Measurements from ENCODE around the gene CGB1.
"Not testable (repeated sequence)": the region's sequence is repeated elsewhere in the genome, so short reads cannot be mapped to it uniquely, and the experiment has no call there.

CGB1 gene

GRCh38 chr19:49036815-49037214 is at the start of gene CGB1:
CGB1 (minus strand) TSS chr19:49036895; CDS start chr19:49036711, 184 bp downstream.
- not testable (repeated sequence) for DNase-seq (ENCODE audit: low read depth)

- DNase-seq (ENCODE audit: low read depth) = no peak
Measured at GRCh38 chr19:49086296-49086695, 49.6 kb upstream of the CGB1 start.

- no peak for DNase-seq (ENCODE audit: low read depth)
Measured at GRCh38 chr19:49085868-49086232, 49.2 kb upstream of the CGB1 start.

- peak; percentile 98 for DNase-seq (ENCODE audit: low read depth)
Measured at GRCh38 chr19:49085020-49085867, 48.5 kb upstream of the CGB1 start, which contains the start of gene SNRNP70. SNRNP70 (plus strand) TSS chr19:49085451; CDS start chr19:49086415, 964 bp downstream.

- DNase-seq (ENCODE audit: low read depth) = no peak
Measured at GRCh38 chr19:49084206-49085019, 47.7 kb upstream of the CGB1 start.

GRCh38 chr19:49081273-49081672 is 44.6 kb upstream of the CGB1 start:
- DNase-seq (ENCODE audit: low read depth) = no peak

GRCh38 chr19:49080392-49080791 is 43.7 kb upstream of the CGB1 start:
- no peak for DNase-seq (ENCODE audit: low read depth)

- DNase-seq (ENCODE audit: low read depth) = not testable (repeated sequence)
Measured at GRCh38 chr19:49074869-49075268, 38.2 kb upstream of the CGB1 start.

- DNase-seq (ENCODE audit: low read depth) = no peak
Measured at GRCh38 chr19:49073514-49074378, 37.1 kb upstream of the CGB1 start.

GRCh38 chr19:49071860-49072547 is 35.3 kb upstream of the CGB1 start:
- DNase-seq (ENCODE audit: low read depth) = no peak

GRCh38 chr19:49070416-49070815 is 33.7 kb upstream of the CGB1 start:
- DNase-seq (ENCODE audit: low read depth) = no peak

GRCh38 chr19:49069026-49069425 is 32.3 kb upstream of the CGB1 start:
- no peak for DNase-seq (ENCODE audit: low read depth)

GRCh38 chr19:49067554-49067953 is 30.9 kb upstream of the CGB1 start:
- DNase-seq (ENCODE audit: low read depth) = no peak

GRCh38 chr19:49065905-49066512 is 29.3 kb upstream of the CGB1 start:
- no peak for DNase-seq (ENCODE audit: low read depth)

GRCh38 chr19:49064768-49065611 is 28.3 kb upstream of the CGB1 start, which contains the start of gene NTF4:
NTF4 (minus strand) TSS chr19:49064818; CDS start chr19:49061997, 2,821 bp downstream.
- no peak for DNase-seq (ENCODE audit: low read depth)

- DNase-seq (ENCODE audit: low read depth) = no peak
Measured at GRCh38 chr19:49064029-49064629, 27.4 kb upstream of the CGB1 start.

GRCh38 chr19:49061445-49061844 is 24.8 kb upstream of the CGB1 start:
- DNase-seq (ENCODE audit: low read depth) = no peak

GRCh38 chr19:49061000-49061399 is 24.3 kb upstream of the CGB1 start:
- no peak for DNase-seq (ENCODE audit: low read depth)

GRCh38 chr19:49059053-49059452 is 22.4 kb upstream of the CGB1 start:
- DNase-seq (ENCODE audit: low read depth) = no peak

GRCh38 chr19:49058562-49058961 is 21.9 kb upstream of the CGB1 start:
- no peak for DNase-seq (ENCODE audit: low read depth)
